Testis (tissue), 3 donors: ENCODE measurements around the gene ERO1A. TPM values are rescaled to one million over a fixed set of nuclear protein-coding genes. Genes with fewer than 3 reads are reported as not detected.

Experiments used
- DNase-seq: peaks from one replicate; pipeline ENCODE4 v3.0.0-alpha.2; 2019
- H3K27ac ChIP-seq, 2 donors: fragments of 200-600 bp; sonication (generic); one replicate each; pipeline ENCODE4 v1.5.1; 2019
- H3K27me3 ChIP-seq: fragments of 200-600 bp; sonication (generic); one replicate; pipeline ENCODE4 v1.5.1; 2019
- H3K36me3 ChIP-seq: fragments of 200-600 bp; sonication (generic); one replicate; pipeline ENCODE4 v1.5.1; 2017; ENCODE audit warnings: low read depth; ENCODE audit errors: missing control alignments
- H3K4me1 ChIP-seq: fragments of 200-600 bp; sonication (generic); one replicate; pipeline ENCODE4 v1.5.1; 2019
- H3K4me3 ChIP-seq, 2 donors: fragments of 200-600 bp; sonication (generic); one replicate each; pipeline ENCODE4 v1.5.1; 2017 to 2019
- H3K9me3 ChIP-seq: fragments of 200-600 bp; sonication (generic); one replicate; pipeline ENCODE4 v1.5.1; 2017
- CTCF ChIP-seq, 3 experiments: fragments of 450-650 bp in 2 of 3; fragments of 200-600 bp in 1 of 3; sonication (generic) in 1 of 3; IDR thresholded peaks; one replicate each; pipeline ENCODE4 v1.5.1; 2016 to 2019; ENCODE audit warnings: antibody characterized with exemption in 3 of 3, mild to moderate bottlenecking in 2 of 3, moderate library complexity in 1 of 3
- POLR2A ChIP-seq: fragments of 450-650 bp; IDR thresholded peaks from one replicate; pipeline ENCODE4 v1.6.1; 2017; ENCODE audit warnings: antibody characterized with exemption, mild to moderate bottlenecking, moderate library complexity
- WGBS, 2 donors: methylation state at CpG; one replicate each; pipeline ENCODE4 v1.1.5; 2018; 5-methylcytosine and 5-hydroxymethylcytosine counted together
- intact Hi-C: fragments of 100-400 bp; cut with DNase I; formaldehyde crosslinking; loops from one replicate; pipeline ENCODE4 v1.15.1; 2023; ENCODE audit warnings: low total_unique reads
- polyA plus RNA-seq: library from polyadenylated mRNA; stranded (reverse); fragments of 350-450 nt; fragmentation: Illumina TruSeq; extraction: RNeasy Lipid Tissue Mini Kit (QIAGEN cat#74804); gene quantifications from one replicate; pipeline ENCODE4 v1.2.3, GENCODE V29; 2014; ENCODE audit warnings: low read depth, low replicate concordance; ENCODE audit not compliant: insufficient read depth
- total RNA-seq, 2 donors: library from RNA; depleted of rRNA; stranded (reverse); fragments of >200 nt; gene quantifications; one replicate each; pipeline ENCODE4 v1.2.3, GENCODE V29; 2016

Gene ERO1A
- total and polyA plus RNA-seq, 3 donors from 2014 or later = 11.0 to 27.7 (median 26.6) TPM

GRCh38 chr14:52735921-52736489 lies 40.6 kb upstream of the ERO1A start:
- no peaks in the 10 kb centered on the region for H3K9me3 ChIP-seq
- no peaks in the 10 kb centered on the region for H3K4me1 ChIP-seq
- TF ChIP-seq POLR2A (no peak), CTCF (IDR thresholded peaks at IDR 0.05) (no peak)
- no peaks in the 10 kb centered on the region for H3K27me3 ChIP-seq
- H3K36me3 ChIP-seq = no peaks in the 10 kb centered on the region
- no peak for DNase-seq
- intact Hi-C loops = no loop called here
- H3K27ac ChIP-seq = no peak overlapping the region
- H3K4me3 ChIP-seq = no peak overlapping the region
- WGBS, 2 donors = 55 to 78% methylated on average over 1 of the region's 1 CpG

DNA sequence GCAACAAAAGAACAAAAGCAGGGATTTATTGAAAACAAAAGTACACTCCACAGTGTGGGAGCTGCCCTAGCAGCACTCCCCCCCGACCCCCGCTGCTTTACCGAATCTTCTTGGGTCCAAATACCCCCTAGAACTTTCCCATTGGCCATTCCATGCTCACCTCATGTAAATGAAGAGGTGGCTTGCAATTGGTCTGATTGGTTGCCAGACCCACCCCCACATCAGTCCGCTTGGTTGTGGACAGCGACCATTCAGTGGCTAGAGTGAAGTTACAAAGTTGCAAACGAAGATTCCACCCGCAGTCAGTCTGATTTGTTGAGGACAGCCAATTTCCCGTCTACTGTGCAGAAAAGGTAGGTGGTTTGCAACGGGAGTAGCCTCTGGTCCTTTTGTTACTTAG lies 38.5 kb upstream of the ERO1A start:
- TF ChIP-seq POLR2A (no peak), CTCF (IDR thresholded peaks at IDR 0.05) (no peak)
- WGBS, 2 donors = 52 to 56% methylated on average over 9 of the region's 9 CpGs
- intact Hi-C loops = no loop called here
- peak; percentile 93 for DNase-seq
- Histone ChIP-seq H3K4me3 (no peak overlapping the region), H3K9me3 (no peaks in the 10 kb centered on the region), H3K4me1 (no peaks in the 10 kb centered on the region), H3K27me3 (no peaks in the 10 kb centered on the region), H3K36me3 (no peaks in the 10 kb centered on the region), H3K27ac (peak overlapping the region in 1 of 2 donors; percentile 37)

DNA sequence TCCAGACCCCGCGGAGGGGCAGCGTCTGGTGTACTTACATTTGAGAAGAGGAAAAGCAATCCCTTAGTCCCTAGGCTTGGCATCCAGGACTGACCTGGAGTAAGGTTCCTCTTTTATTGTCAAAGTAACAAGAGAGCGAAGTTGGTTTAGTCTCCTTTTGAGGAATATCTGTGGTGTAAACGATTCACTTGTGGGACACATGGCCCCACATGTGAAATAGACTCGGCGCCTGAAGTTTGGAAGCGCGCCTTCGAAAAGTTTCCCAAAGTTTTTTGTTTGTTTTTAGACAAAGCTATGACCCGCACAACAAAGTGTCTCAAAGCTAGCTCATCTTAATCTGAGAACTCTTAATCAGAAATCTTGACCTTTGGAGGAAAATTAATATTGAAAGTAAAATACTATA lies 35.4 kb upstream of the ERO1A start:
- Histone ChIP-seq H3K4me3 (peak overlapping the region; percentile 96 to 97), H3K4me1 (no peaks in the 10 kb centered on the region), H3K27ac (peak overlapping the region; percentile 91 to 93), H3K36me3 (no peaks in the 10 kb centered on the region), H3K9me3 (no peaks in the 10 kb centered on the region), H3K27me3 (no peaks in the 10 kb centered on the region)
- intact Hi-C loops = no loop called here
- 0 to 1% methylated on average over 11 of the region's 11 CpGs for WGBS, 2 donors
- DNase-seq = no peak
- TF ChIP-seq CTCF (IDR thresholded peaks at IDR 0.05) (no peak), POLR2A (no peak)

GRCh38 chr14:52729925-52730708 lies 34.8 kb upstream of the ERO1A start, which contains the start of gene STYX:
Gene STYX, plus strand, starts transcription at chr14:52730166. Its CDS starts 309 bp downstream, at chr14:52730475.
- H3K36me3 ChIP-seq = no peaks in the 10 kb centered on the region
- intact Hi-C loops = no loop called here
- H3K27me3 ChIP-seq = no peaks in the 10 kb centered on the region
- H3K27ac ChIP-seq = peak within 1 kb of the TSS; percentile 91 to 93
- no peaks in the 10 kb centered on the region for H3K4me1 ChIP-seq
- TF ChIP-seq POLR2A = peak; percentile 61
- TF ChIP-seq CTCF (IDR thresholded peaks at IDR 0.05) = peak in 1 of 3 experiments; percentile 34
- WGBS, 2 donors = 0 to 2% methylated on average over 10 to 62 of the region's 72 CpGs
- peak within 1 kb of the TSS; percentile 96 to 97 for H3K4me3 ChIP-seq
- peak; percentile 99 for DNase-seq
- H3K9me3 ChIP-seq = no peaks in the 10 kb centered on the region
